Activated naive CD4-positive, alpha-beta T cell treated with anti-CD3 and anti-CD28 coated beads, Interleukin-2, amount 50 U/mL, for 24 hours (primary cell): Measurements from ENCODE around the gene PHLDB1.

Experiments used
- H3K27ac Mint-ChIP-seq: one replicate; pipeline ENCODE4 v1.8.0; 2021; ENCODE audit warnings: mild to moderate bottlenecking, mixed read lengths
- H3K27me3 Mint-ChIP-seq: one replicate; pipeline ENCODE4 v1.8.0; 2021; ENCODE audit warnings: mixed read lengths
- H3K36me3 Mint-ChIP-seq: one replicate; pipeline ENCODE4 v1.8.0; 2021; ENCODE audit warnings: mixed read lengths
- H3K4me1 Mint-ChIP-seq: one replicate; pipeline ENCODE4 v1.8.0; 2021; ENCODE audit warnings: mixed read lengths
- H3K4me3 Mint-ChIP-seq: one replicate; pipeline ENCODE4 v1.8.0; 2021; ENCODE audit warnings: mild to moderate bottlenecking, mixed read lengths
- H3K9me3 Mint-ChIP-seq: one replicate; pipeline ENCODE4 v1.8.0; 2021; ENCODE audit warnings: mixed read lengths

Gene PHLDB1

GRCh38 chr11:118691926-118692830, 84.8 kb downstream of the PHLDB1 start:
- Mint-ChIP-seq H3K4me1 (peaks cover 65% of the 10 kb centered on the region), H3K36me3 (no peaks in the 10 kb centered on the region), H3K27ac (peak overlapping the region; percentile 27), H3K4me3 (peak overlapping the region; percentile 56), H3K27me3 (no peaks in the 10 kb centered on the region), H3K9me3 (no peaks in the 10 kb centered on the region)

- no peaks in the 10 kb centered on the region for H3K27me3 Mint-ChIP-seq
- H3K4me1 Mint-ChIP-seq = peaks cover 77% of the 10 kb centered on the region
- no peak overlapping the region for H3K27ac Mint-ChIP-seq
- no peaks in the 10 kb centered on the region for H3K36me3 Mint-ChIP-seq
- H3K9me3 Mint-ChIP-seq = no peaks in the 10 kb centered on the region
- H3K4me3 Mint-ChIP-seq = no peak overlapping the region
These were observed 86.8 kb downstream of the PHLDB1 start for GRCh38 chr11:118694185-118694584.

GRCh38 chr11:118694771-118695170, 87.4 kb downstream of the PHLDB1 start:
- Mint-ChIP-seq H3K4me1 (peaks cover 83% of the 10 kb centered on the region), H3K36me3 (no peaks in the 10 kb centered on the region), H3K4me3 (no peak overlapping the region), H3K27me3 (no peaks in the 10 kb centered on the region), H3K9me3 (peaks cover 2% of the 10 kb centered on the region), H3K27ac (no peak overlapping the region)

- peak overlapping the region; percentile 72 for H3K27ac Mint-ChIP-seq
- peaks cover 2% of the 10 kb centered on the region for H3K36me3 Mint-ChIP-seq
- peaks cover 80% of the 10 kb centered on the region for H3K4me1 Mint-ChIP-seq
- H3K9me3 Mint-ChIP-seq = peaks cover 3% of the 10 kb centered on the region
- H3K27me3 Mint-ChIP-seq = no peaks in the 10 kb centered on the region
- H3K4me3 Mint-ChIP-seq = no peak overlapping the region
These were observed 89.3 kb downstream of the PHLDB1 start for GRCh38 chr11:118696673-118697226.

- H3K27me3 Mint-ChIP-seq = no peaks in the 10 kb centered on the region
- peaks cover 2% of the 10 kb centered on the region for H3K36me3 Mint-ChIP-seq
- no peak overlapping the region for H3K4me3 Mint-ChIP-seq
- no peak overlapping the region for H3K27ac Mint-ChIP-seq
- H3K9me3 Mint-ChIP-seq = peaks cover 3% of the 10 kb centered on the region
- peaks cover 79% of the 10 kb centered on the region for H3K4me1 Mint-ChIP-seq
These were observed 89.9 kb downstream of the PHLDB1 start for GRCh38 chr11:118697346-118697745.

- peak overlapping the region; percentile 61 for H3K4me3 Mint-ChIP-seq
- H3K9me3 Mint-ChIP-seq = peaks cover 3% of the 10 kb centered on the region
- H3K36me3 Mint-ChIP-seq = peaks cover 2% of the 10 kb centered on the region
- no peaks in the 10 kb centered on the region for H3K27me3 Mint-ChIP-seq
- peaks cover 74% of the 10 kb centered on the region for H3K4me1 Mint-ChIP-seq
- H3K27ac Mint-ChIP-seq = peak overlapping the region; percentile 92
These were observed 92.2 kb downstream of the PHLDB1 start for GRCh38 chr11:118699506-118700220.

GRCh38 chr11:118703563-118704106, 96.2 kb downstream of the PHLDB1 start:
- Mint-ChIP-seq H3K27ac (peak overlapping the region; percentile 41), H3K36me3 (peaks cover 2% of the 10 kb centered on the region), H3K9me3 (peaks cover 3% of the 10 kb centered on the region), H3K27me3 (no peaks in the 10 kb centered on the region), H3K4me3 (no peak overlapping the region), H3K4me1 (peaks cover 62% of the 10 kb centered on the region)

GRCh38 chr11:118705111-118705741, 97.8 kb downstream of the PHLDB1 start:
- Mint-ChIP-seq H3K4me3 (peak overlapping the region; percentile 75), H3K4me1 (peaks cover 46% of the 10 kb centered on the region), H3K27me3 (no peaks in the 10 kb centered on the region)

GRCh38 chr11:118705791-118706545, 98.6 kb downstream of the PHLDB1 start:
- H3K27me3 Mint-ChIP-seq = no peaks in the 10 kb centered on the region
- peaks cover 43% of the 10 kb centered on the region for H3K4me1 Mint-ChIP-seq
- H3K27ac Mint-ChIP-seq = peak overlapping the region; percentile 77
- H3K9me3 Mint-ChIP-seq = no peaks in the 10 kb centered on the region
- H3K36me3 Mint-ChIP-seq = no peaks in the 10 kb centered on the region
- H3K4me3 Mint-ChIP-seq = peak overlapping the region; percentile 70

More at GRCh38 chr11:118705111-118705741, 97.8 kb downstream of the PHLDB1 start:
- Mint-ChIP-seq H3K36me3 (peaks cover 2% of the 10 kb centered on the region), H3K9me3 (no peaks in the 10 kb centered on the region), H3K27ac (peak overlapping the region; percentile 95)

GRCh38 chr11:118706546-118706825, 99.1 kb downstream of the PHLDB1 start:
- Mint-ChIP-seq H3K27ac (no peak overlapping the region), H3K4me3 (no peak overlapping the region), H3K36me3 (no peaks in the 10 kb centered on the region), H3K4me1 (peaks cover 43% of the 10 kb centered on the region), H3K9me3 (no peaks in the 10 kb centered on the region), H3K27me3 (no peaks in the 10 kb centered on the region)
